Endothelial cell of umbilical vein (primary cell): ENCODE results near the gene SFR1. TPM values are rescaled to one million over a fixed set of nuclear protein-coding genes. Genes with fewer than 3 reads are reported as not detected.

ENCODE experiments used
- BruUV-seq: library from RNA; stranded (reverse); fragments of 400-500 nt; replicated peaks from 2 replicates; lab custom pipeline; 2021; lab: Mats Ljungman, UMichigan
- CTCF ChIA-PET: fragments of 300-600, 350-600 bp; sonication (Branson Sonifier 250); formaldehyde crosslinking; loops from one replicate; lab custom pipeline; 2021; ENCODE audit warnings: antibody characterized with exemption, inconsistent platforms; lab: Charles Lee
- POLR2A ChIA-PET: fragments of 300-600, 350-600 bp; sonication (Branson Sonifier 250); formaldehyde crosslinking; loops from one replicate; lab custom pipeline; 2021; ENCODE audit warnings: antibody characterized with exemption, inconsistent platforms; lab: Charles Lee
- DNase-seq: peaks from one replicate; pipeline ENCODE4 v3.0.0-alpha.2; 2011; ENCODE audit warnings: low read depth, low spot score
- FAIRE-seq: peaks from 2 replicates; lab custom pipeline; 2011; peaks lifted over from hg19 to GRCh38; lab: Jason Lieb, UNC
- H2AFZ ChIP-seq: 2 replicates; pipeline ENCODE4 v1.6.0; 2012; ENCODE audit warnings: low read depth, low read length, control low read depth, inconsistent platforms
- H3K27ac ChIP-seq: 2 replicates; pipeline ENCODE4 v1.5.1; 2011; ENCODE audit warnings: low read depth, mild to moderate bottlenecking, control low read depth, low read length, moderate library complexity; ENCODE audit not compliant: insufficient read depth
- H3K27me3 ChIP-seq, 2 experiments: 2 replicates each; pipeline versions ENCODE4 v1.6.0 to v1.6.1; 2011; ENCODE audit warnings: low read length in 2 of 2, mixed read lengths in 1 of 2; ENCODE audit not compliant: control insufficient read depth in 2 of 2, insufficient read depth in 2 of 2
- H3K36me3 ChIP-seq, 2 experiments: 2 replicates in 1 of 2; 3 replicates in 1 of 2; pipeline ENCODE4 v1.5.1; 2011; ENCODE audit warnings: low read length in 2 of 2, mild to moderate bottlenecking in 1 of 2, moderate library complexity in 1 of 2; ENCODE audit not compliant: control insufficient read depth in 2 of 2, insufficient read depth in 2 of 2; ENCODE audit errors: extremely low read depth in 1 of 2
- H3K4me1 ChIP-seq: 3 replicates; pipeline ENCODE4 v1.5.1; 2011; ENCODE audit warnings: mild to moderate bottlenecking, low read length; ENCODE audit not compliant: control insufficient read depth, insufficient read depth; ENCODE audit errors: extremely low read depth
- H3K4me2 ChIP-seq: 2 replicates; pipeline ENCODE4 v1.6.1; 2011; ENCODE audit warnings: low read length, control low read depth, mixed read lengths; ENCODE audit not compliant: insufficient read depth
- H3K4me3 ChIP-seq, 3 experiments: fragments of 200-600 bp in 1 of 3; sonication (generic), shearing (Covaris generic) in 1 of 3; replicated peaks in 1 of 3; 2 replicates each; pipeline ENCODE4 v1.5.1; 2011 to 2016; ENCODE audit warnings: control low read depth in 3 of 3, low read length in 3 of 3, mild to moderate bottlenecking in 2 of 3, inconsistent platforms in 1 of 3, low read depth in 1 of 3, moderate library complexity in 1 of 3; ENCODE audit not compliant: insufficient read depth in 1 of 3
- H3K79me2 ChIP-seq: 2 replicates; pipeline ENCODE4 v1.6.0; 2012; ENCODE audit warnings: low read length, inconsistent platforms; ENCODE audit not compliant: control insufficient read depth, insufficient read depth
- H3K9ac ChIP-seq: replicated peaks from 2 replicates; pipeline ENCODE3; 2011; ENCODE audit warnings: low read length, control low read depth; ENCODE audit not compliant: insufficient read depth; ENCODE audit errors: extremely low read depth
- H3K9me1 ChIP-seq: replicated peaks from 3 replicates; pipeline ENCODE4 v1.6.0; 2011; ENCODE audit warnings: mild to moderate bottlenecking, low read length; ENCODE audit not compliant: control insufficient read depth, insufficient read depth; ENCODE audit errors: extremely low read depth
- H3K9me3 ChIP-seq: replicated peaks from 2 replicates; pipeline ENCODE4 v1.5.1; 2012; ENCODE audit warnings: low read length, inconsistent platforms; ENCODE audit not compliant: control insufficient read depth, insufficient read depth
- H4K20me1 ChIP-seq: replicated peaks from 2 replicates; pipeline ENCODE3; 2011; ENCODE audit warnings: mild to moderate bottlenecking, low read length; ENCODE audit not compliant: control insufficient read depth, insufficient read depth; ENCODE audit errors: extremely low read depth
- CTCF ChIP-seq, 2 donors: IDR thresholded peaks; 1 replicate in 1 of 2; 2 replicates in 1 of 2; pipeline ENCODE4 v1.5.1; 2011; ENCODE audit warnings: low read length in 2 of 2, mild to moderate bottlenecking in 2 of 2, moderate library complexity in 2 of 2, control low read depth in 1 of 2, inconsistent platforms in 1 of 2, low read depth in 1 of 2; ENCODE audit not compliant: insufficient read depth in 1 of 2; ENCODE audit errors: extremely low read depth in 1 of 2
- EZH2 ChIP-seq: IDR thresholded peaks from 2 replicates; pipeline ENCODE4 v1.6.1; 2012; ENCODE audit warnings: borderline replicate concordance, low read depth, mild to moderate bottlenecking, moderate library complexity, low read length, inconsistent platforms; ENCODE audit not compliant: severe bottlenecking
- FOS ChIP-seq: IDR thresholded peaks from 2 replicates; pipeline ENCODE4 v1.6.1; 2011; ENCODE audit warnings: mild to moderate bottlenecking, low read length, moderate library complexity, borderline replicate concordance; ENCODE audit not compliant: insufficient read depth
- POLR2A ChIP-seq: IDR thresholded peaks from 2 replicates; pipeline ENCODE4 v1.6.1; 2012; ENCODE audit warnings: low read depth, mild to moderate bottlenecking, control low read depth, low read length
- dilution Hi-C: fragments of 300-500 bp; cut with MboI; formaldehyde crosslinking; loops from one replicate; pipeline ENCODE4 v1.15.0; 2019; ENCODE audit warnings: low sequenced_read_pairs; ENCODE audit not compliant: extremely low pct_ligation_motif_present
- intact Hi-C: fragments of 100-400 bp; cut with micrococcal nuclease; formaldehyde crosslinking; loops from one replicate; pipeline ENCODE4 v1.10.0; 2022
- polyA plus RNA-seq, 4 experiments: library from polyadenylated mRNA; depleted of rRNA in 3 of 4; stranded (reverse) in 3 of 4; unstranded in 1 of 4; fragments of >200 nt; gene quantifications; 2 replicates each; pipeline versions ENCODE4 v1.2.1 to v1.2.3, GENCODE V29; 2011 to 2012; ENCODE audit warnings: missing spikeins in 1 of 4
- total RNA-seq: library from RNA; stranded (reverse); gene quantifications from 2 replicates; pipeline ENCODE4 v1.2.3, GENCODE V29; 2021

SFR1 gene
- total and polyA plus RNA-seq, 2 donors (not counting 3 experiments of a cell fraction or from before 2014, with no cell fraction given): 3.6 to 8.9 TPM

DNA sequence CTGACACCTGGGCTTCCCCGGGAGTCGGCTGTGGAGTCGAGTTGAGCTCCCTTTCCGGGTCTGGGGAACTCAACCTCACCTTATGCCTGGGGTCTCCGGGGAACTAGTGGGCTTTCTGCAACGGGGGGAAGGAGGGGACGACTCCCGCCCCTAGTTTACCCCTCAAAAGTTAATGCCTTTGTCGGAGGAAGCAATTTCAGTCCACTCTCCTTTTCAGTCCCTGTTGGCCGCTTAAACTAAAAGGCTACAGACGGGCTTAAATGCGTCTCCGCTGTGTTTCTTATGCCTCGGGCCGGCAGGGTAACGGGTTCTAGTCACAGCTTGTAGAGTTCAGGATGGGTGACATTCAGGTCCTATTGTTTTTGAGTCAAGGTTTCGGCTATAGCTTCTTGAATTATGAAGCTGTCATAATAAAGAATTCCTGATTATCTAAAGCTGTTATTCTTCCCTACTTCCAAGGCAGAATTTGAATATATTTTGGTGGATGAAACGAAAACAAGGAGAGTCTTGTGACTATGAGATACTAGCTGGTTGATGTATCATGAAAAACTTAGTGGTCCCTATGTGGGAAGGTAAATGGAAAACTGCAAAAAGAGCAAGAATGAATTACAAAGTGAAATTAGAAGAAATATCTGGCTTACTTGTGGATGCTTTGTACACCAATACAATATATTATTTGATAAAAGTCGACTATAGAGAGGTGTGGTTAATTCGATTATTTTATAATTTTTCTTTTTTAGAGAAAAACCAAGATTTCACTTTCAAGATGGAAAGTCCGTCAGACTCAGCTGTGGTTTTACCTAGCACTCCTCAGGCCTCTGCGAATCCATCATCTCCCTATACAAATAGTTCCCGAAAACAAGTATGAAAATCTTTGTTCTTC lies 495 bp downstream of the SFR1 start:
- Histone ChIP-seq H3K4me2 (peak overlapping the region; percentile 87), H2AFZ (peak overlapping the region; percentile 87), H3K79me2 (no peaks in the 10 kb centered on the region), H3K9me1 (no peaks in the 10 kb centered on the region), H4K20me1 (no peaks in the 10 kb centered on the region), H3K36me3 (no peaks in the 10 kb centered on the region), H3K9me3 (no peaks in the 10 kb centered on the region), H3K4me3 (peak overlapping the region; percentile 81 to 91 (median 89)), H3K27ac (peak overlapping the region; percentile 80), H3K4me1 (peaks cover 27% of the 10 kb centered on the region), H3K9ac (peak overlapping the region; percentile 91), H3K27me3 (no peaks in the 10 kb centered on the region)
- BruUV-seq: TSS peak; percentile 72
- dilution Hi-C loops (no loop called here), intact Hi-C loops (loop anchor here (5.0 kb wide), 1 partner anchor 365 kb away; no protein-coding TSS in a partner anchor)
- TF ChIP-seq POLR2A (peak; percentile 20), EZH2 (no peak)
- no peak for FAIRE-seq
- ChIA-PET POLR2A (no interaction called here), CTCF (interaction anchor here (0.6 to 4.9 kb wide), 52 partner anchors 9 to 410 kb away, joined by 3 to 87 read pairs (median 4); partner anchors contain the start of genes CFAP58 and GSTO1)
- no peak for DNase-seq

- no peaks in the 10 kb centered on the region for H3K79me2 ChIP-seq
- intact Hi-C loops: loop anchor here (5.0 kb wide), 1 partner anchor 366 kb away; no protein-coding TSS in a partner anchor
- no peaks in the 10 kb centered on the region for H4K20me1 ChIP-seq
- dilution Hi-C loops: no loop called here
- H3K9ac ChIP-seq: no peak overlapping the region
- peaks cover 27% of the 10 kb centered on the region for H3K4me1 ChIP-seq
- FAIRE-seq (peak; percentile 47), DNase-seq (peak; percentile 46)
- no peaks in the 10 kb centered on the region for H3K27me3 ChIP-seq
- no peaks in the 10 kb centered on the region for H3K36me3 ChIP-seq
- H3K4me2 ChIP-seq: peak overlapping the region; percentile 87
- BruUV-seq: no TSS peak
- TF ChIP-seq CTCF (IDR thresholded peaks at IDR 0.05; ENCODE audit: extremely low read depth in 1 of 2, insufficient read depth in 1 of 2, low read depth in 1 of 2, low read length in 2 of 2): peak; percentile 14 to 19
- TF ChIP-seq FOS: no peak
- ChIA-PET CTCF (interaction anchor here (0.7 to 4.9 kb wide), 16 partner anchors 14 to 236 kb away, joined by 3 to 87 read pairs (median 4); no protein-coding TSS in a partner anchor), POLR2A (no interaction called here)
- no peak overlapping the region for H3K4me3 ChIP-seq
- no peaks in the 10 kb centered on the region for H3K9me1 ChIP-seq
- no peak overlapping the region for H2AFZ ChIP-seq
- H3K9me3 ChIP-seq: no peaks in the 10 kb centered on the region
- no peak overlapping the region for H3K27ac ChIP-seq
Observed at GRCh38 chr10:104123397-104123796, 1.4 kb downstream of the SFR1 start.
